DMS 273 (cell line): ENCODE measurements around the gene VSX1.

Experiments
- DNase-seq: peaks from one replicate; lab custom pipeline; 2025; ENCODE audit not compliant: unreplicated experiment; lab: John Stamatoyannopoulos, UW

VSX1 gene

DNA sequence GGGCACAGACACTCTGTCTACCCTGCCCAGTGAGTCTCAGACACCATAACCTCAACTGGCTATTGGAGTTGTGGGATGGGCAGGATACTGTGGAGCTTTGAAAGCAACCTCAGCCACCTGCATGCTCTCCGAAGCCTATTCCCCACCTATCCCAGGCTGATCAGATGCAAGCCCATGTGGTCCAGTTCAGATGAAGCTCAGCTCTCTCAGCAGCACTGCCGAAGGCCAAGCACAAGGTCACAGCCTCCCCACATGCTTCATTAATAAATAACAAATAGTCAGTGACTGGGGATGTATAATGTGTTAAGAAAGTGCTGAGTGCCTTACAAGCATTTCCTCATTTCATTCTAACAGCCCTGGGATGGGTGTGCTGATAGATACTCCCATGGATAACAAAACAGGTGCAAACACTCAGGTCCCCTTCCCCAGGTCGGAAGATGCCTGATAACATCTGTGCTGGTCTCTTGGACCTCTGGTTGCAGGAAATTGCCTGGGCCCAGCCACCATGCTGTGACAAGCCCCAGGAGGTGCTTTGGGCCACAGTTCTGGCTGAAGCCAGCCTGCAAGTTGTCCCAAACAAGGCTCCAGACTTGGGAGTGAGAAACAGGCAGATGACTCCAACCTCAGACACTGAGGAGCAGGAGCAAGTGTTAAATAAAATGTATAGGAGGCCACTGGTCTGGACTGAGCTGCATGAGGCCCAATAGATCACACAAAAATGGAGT, 27.7 kb downstream of the VSX1 start:
- DNase-seq: no peak

DNA sequence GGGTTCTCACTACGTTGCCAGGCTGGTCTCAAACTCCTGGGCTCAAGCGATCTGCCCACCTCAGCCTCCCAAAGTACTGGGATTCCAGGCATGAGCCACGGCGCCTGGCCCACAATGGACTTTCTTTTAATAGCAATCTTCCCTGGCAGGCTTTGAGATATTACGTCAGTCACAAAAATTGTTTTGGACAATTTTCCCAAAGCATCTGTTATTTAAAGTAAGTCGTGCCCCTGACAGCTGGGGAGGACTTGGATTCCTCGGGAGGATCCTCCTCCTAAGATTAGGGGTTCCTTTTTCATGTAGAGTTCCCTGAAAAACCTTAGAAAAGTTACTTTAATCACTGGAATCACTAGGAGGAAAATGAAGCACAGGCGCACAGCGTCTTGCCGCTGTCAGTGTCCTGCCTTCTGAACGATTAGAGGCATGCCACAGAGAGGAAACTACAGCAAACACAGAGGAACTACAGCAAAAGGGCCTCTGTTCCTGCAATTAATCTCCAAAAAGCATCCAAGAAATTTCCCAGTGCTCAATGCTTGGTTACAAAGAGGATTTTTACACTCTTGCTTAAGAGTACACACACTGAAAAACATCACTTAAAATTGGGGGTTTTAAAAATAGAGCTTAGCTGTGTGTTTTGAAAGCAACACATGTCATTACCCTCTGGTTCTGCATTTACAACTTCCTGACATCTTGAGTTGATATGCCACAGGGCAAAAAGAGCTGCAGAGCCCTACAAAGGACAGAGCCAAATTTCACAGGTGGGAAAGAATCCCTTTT, 28.5 kb downstream of the VSX1 start:
- DNase-seq: peak; percentile 68

- DNase-seq: no peak
These were observed 29.4 kb downstream of the VSX1 start for GRCh38 chr20:25052255-25053194.

GRCh38 chr20:25051386-25052155, 30.4 kb downstream of the VSX1 start:
- DNase-seq: no peak

- DNase-seq: no peak
These were observed 31.2 kb downstream of the VSX1 start for GRCh38 chr20:25050501-25051350.

GRCh38 chr20:25050082-25050481, 31.9 kb downstream of the VSX1 start:
- DNase-seq: no peak

DNA sequence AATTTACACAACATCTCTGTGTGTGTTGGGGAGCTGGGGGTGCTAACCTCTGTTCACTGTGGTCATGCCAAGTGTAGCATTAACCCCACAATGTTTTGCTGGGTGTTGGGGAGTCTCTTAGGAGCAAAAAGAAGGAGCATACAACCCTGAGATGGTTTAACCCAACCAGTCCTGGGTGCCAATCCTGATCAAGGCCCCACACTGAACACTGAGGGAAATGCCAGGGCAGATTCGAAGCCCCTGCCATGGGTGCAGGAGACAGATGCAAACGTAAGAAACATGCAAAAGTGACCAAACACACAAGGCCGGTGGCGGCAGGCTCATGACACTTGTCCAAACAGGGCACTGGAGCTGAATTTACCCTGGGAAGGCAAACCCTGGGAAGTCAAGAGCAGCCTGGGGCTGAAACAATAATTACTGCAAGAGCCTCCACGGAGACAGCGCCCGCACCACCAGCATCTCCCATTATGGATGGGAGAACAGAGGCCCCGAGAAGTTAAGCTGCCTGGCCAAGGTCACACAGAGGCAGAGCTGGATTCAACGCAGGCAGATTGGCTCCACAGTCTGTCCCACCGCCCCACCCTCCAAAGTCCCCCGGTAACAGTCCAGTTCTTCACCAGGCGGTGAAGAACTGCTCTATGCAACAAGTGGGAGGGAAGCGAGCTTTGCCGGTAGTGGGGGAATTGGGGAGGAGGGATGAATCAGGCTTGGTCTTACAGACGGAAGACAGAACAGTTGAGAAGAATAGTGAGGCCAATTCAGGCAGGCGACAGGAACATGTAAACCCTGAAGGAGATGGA, 32.5 kb downstream of the VSX1 start:
- no peak for DNase-seq

- no peak for DNase-seq
These were observed 33.4 kb downstream of the VSX1 start for GRCh38 chr20:25048519-25048952.

DNA sequence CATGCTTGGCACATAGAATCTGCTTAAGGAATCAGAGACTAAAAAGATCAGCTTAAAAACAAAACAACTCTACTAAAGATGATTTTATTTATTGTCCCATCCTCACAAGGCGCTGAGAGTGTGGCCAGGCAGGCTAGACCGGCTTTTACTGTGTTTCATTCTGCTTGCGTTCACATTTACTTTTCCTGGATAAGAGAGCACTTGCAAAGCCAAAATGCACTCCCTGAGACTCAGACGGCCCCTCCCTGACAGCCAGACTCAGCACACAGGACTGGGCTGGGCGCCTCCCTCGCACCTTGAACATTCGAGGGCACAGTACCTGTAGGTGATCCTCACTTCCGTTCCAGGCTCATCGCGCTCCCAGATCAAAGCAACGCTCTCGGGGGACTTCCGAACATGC, 34.2 kb downstream of the VSX1 start:
- no peak for DNase-seq

DNA sequence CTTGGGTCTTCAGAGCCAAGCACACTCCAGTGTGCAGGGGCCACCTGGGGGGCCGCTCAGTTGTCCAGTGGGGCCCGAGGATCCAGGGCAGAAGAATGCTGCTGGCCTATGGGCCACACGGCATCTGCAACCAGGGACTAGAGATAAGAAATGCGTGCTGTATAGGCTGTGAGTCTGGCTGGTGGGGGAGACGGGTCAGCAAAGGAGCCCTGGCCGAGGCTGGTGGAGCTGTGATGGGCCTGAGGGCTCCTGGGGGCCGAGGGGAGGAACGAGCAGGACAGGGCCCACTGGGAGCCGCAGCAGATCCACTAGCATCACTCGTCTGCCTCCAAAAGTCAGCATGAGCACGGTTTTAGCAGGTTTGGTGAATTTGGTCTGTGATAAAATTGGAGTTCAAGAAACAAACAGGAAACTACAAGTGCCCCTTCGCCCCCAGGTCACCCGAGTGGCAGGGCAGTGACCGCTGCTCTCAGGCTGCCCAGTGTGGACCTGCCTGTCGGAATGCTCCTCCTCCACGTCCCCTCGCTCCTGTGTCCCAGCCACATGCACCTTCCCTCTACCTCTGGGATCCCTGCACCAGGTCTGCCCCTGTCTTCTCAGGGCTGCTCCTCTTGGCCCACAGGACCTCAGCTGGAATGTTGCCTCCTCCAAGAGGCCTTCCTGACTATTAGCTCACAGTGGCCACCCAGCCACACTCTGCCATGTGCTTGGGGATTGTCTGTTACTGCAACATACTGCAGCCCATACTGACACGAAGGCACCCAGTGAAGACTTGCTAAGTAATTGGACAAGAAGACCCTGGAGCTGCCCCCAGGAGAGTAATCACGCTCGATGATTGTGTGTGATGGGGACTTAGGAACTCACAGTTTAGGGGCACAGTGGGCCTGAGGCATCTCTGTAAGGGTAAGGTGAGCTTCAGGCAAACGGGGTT, 34.9 kb downstream of the VSX1 start:
- no peak for DNase-seq

- no peak for DNase-seq
These were observed 35.7 kb downstream of the VSX1 start for GRCh38 chr20:25046181-25046641.

- no peak for DNase-seq
These were observed 36.6 kb downstream of the VSX1 start for GRCh38 chr20:25045343-25045712.

DNA sequence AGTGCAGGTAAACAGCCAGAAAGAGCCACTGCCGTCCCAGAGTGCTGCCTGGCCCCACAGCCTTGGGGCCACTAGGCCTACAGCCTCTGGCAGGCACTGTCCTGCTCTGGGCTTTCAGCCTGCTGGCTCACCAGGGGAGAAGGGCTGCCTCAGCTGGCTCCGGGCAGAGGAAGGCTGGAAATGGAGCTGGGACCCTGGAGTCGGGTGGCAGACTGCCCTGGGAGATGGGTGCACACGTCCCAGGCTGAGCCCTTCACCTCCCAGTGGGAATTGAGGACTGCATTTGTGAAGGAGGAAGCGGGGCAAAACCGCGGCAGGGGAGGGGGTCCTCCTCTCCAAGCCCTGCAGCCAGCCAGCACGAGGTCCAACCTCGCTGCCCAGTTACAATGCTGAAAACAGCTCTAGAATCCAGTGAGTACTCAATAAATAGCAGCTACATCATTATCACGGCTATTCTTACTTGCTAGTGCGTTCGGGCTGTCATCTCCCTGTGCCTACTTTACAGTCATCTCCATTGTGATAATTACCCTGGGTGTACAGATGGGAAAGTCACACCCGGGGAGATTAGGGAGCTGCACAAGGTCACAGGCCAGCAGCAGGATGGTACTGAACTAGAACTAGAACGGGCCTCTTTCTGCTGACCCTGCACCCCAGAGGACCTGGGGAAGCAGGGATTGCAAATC, 37.1 kb downstream of the VSX1 start:
- no peak for DNase-seq

DNA sequence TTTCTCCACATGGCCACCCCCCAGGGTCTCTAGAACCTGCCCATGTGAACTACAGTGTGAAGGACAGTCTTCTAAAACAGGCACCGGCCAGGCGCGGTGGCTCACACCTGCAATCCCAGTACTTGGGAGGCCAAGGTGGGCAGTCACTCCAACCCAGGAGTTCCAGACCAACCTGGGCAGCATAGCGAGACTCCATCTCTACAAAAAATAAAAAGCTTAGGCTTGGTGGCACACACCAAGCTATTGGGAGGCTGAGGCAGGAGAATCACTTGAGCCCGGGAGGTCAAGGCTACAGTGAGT, 37.7 kb downstream of the VSX1 start:
- DNase-seq: no peak

DNA sequence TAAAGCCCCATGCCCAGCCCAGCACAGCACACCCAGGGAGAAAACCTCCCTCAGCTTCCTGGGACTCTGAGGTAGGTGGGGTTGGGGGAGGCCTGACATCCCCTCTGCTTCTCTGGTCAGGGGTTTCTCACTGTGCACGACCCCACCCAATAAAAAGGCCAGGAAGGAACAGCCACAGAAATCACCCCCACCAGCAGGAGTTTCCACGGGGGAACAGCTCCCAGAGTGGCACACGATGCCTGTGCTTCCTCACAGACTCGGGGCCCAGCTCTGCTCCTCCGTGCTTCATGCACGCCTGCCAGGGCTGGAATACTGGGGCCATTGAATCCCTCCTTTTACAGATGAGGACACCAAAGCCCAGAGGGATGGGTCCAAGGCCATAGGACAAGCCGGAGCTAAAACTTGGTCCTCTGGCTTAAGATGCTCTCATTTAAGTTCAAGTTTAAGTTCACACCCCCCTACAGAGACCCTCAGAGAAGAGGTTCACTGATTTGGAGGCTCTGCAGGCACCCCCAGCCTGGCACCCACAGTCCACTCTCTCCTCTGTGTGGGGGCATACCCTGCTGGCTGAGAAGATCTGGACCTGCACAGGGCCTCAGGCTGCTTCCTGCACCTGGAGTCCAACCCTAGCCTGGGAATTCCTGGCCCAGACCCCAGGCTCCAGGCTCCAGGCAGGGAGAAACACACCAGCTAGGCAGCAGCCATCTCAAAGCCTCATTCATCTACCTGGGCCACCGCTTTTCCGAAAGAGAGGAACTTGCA, 38.3 kb downstream of the VSX1 start:
- no peak for DNase-seq
